Smooth muscle cell (in vitro differentiated cells): ENCODE data around the gene SNX3. TPM values are rescaled to one million over a fixed set of nuclear protein-coding genes. Genes with fewer than 3 reads are reported as not detected.

Experiments used
- DNase-seq: peaks from one replicate; lab custom pipeline; 2025; ENCODE audit not compliant: unreplicated experiment; lab: John Stamatoyannopoulos, UW
- H2AFZ ChIP-seq: fragments of 200-600 bp; sonication (generic); 2 replicates; pipeline ENCODE4 v1.6.0; 2016; ENCODE audit warnings: antibody characterized with exemption, low read depth, mild to moderate bottlenecking
- H3F3A ChIP-seq: fragments of 200-600 bp; sonication (generic); 2 replicates; pipeline ENCODE4 v1.6.0; 2017; ENCODE audit warnings: antibody characterized with exemption, low read depth
- H3K27ac ChIP-seq: fragments of 200-600 bp; sonication (generic); 2 replicates; pipeline ENCODE4 v1.5.1; 2016; ENCODE audit warnings: low read depth, mild to moderate bottlenecking
- H3K27me3 ChIP-seq: fragments of 200-600 bp; sonication (generic); 2 replicates; pipeline ENCODE4 v1.6.1; 2016; ENCODE audit warnings: low read depth, mild to moderate bottlenecking
- H3K36me3 ChIP-seq: fragments of 200-600 bp; sonication (generic); 2 replicates; pipeline ENCODE4 v1.5.1; 2016; ENCODE audit warnings: low read depth
- H3K4me1 ChIP-seq: fragments of 200-600 bp; sonication (generic); 2 replicates; pipeline ENCODE4 v1.5.1; 2016; ENCODE audit warnings: low read depth
- H3K4me2 ChIP-seq: fragments of 200-600 bp; sonication (generic); 2 replicates; pipeline ENCODE4 v1.6.0; 2016; ENCODE audit warnings: mild to moderate bottlenecking
- H3K4me3 ChIP-seq: fragments of 200-600 bp; sonication (generic); 2 replicates; pipeline ENCODE4 v1.5.1; 2016; ENCODE audit warnings: mild to moderate bottlenecking
- H3K79me2 ChIP-seq: fragments of 200-600 bp; sonication (generic); 2 replicates; pipeline ENCODE4 v1.6.0; 2016; ENCODE audit warnings: low read depth, mild to moderate bottlenecking
- H3K9ac ChIP-seq: fragments of 200-600 bp; sonication (generic); 2 replicates; pipeline ENCODE4 v1.6.0; 2016; ENCODE audit warnings: low read depth
- H3K9me3 ChIP-seq: fragments of 200-600 bp; sonication (generic); replicated peaks from 2 replicates; pipeline ENCODE4 v1.5.1; 2016; ENCODE audit warnings: low read depth
- H4K20me1 ChIP-seq: fragments of 200-600 bp; sonication (generic); 2 replicates; pipeline ENCODE4 v1.6.0; 2016; ENCODE audit warnings: low read depth
- WGBS: methylation state at CpG from one replicate; pipeline ENCODE4 v1.1.7; 2016; ENCODE audit warnings: low lambda C conversion rate; 5-methylcytosine and 5-hydroxymethylcytosine counted together
- polyA plus RNA-seq: library from polyadenylated mRNA; unstranded; fragments of >200 nt; fragmentation: Nextera tagmentation; extraction: Ambion mirVana; gene quantifications from 2 replicates; pipeline ENCODE4 v1.2.1, GENCODE V29; 2016
- total RNA-seq: library from RNA; depleted of rRNA; stranded (reverse); fragments of >200 nt; gene quantifications from 2 replicates; pipeline ENCODE4 v1.2.3, GENCODE V29; 2014
- TF ChIP-seq, protein P1 (sequence below): fragments of 200-600 bp; sonication (generic); IDR thresholded peaks from 2 replicates; pipeline ENCODE4 v1.5.1; 2017; ENCODE audit warnings: borderline replicate concordance, mild to moderate bottlenecking, antibody characterized with exemption; ENCODE audit not compliant: insufficient read depth, poor library complexity, severe bottlenecking

SNX3 gene
- total and polyA plus RNA-seq, 2 experiments from 2014 or later: 229 to 299 TPM

DNA sequence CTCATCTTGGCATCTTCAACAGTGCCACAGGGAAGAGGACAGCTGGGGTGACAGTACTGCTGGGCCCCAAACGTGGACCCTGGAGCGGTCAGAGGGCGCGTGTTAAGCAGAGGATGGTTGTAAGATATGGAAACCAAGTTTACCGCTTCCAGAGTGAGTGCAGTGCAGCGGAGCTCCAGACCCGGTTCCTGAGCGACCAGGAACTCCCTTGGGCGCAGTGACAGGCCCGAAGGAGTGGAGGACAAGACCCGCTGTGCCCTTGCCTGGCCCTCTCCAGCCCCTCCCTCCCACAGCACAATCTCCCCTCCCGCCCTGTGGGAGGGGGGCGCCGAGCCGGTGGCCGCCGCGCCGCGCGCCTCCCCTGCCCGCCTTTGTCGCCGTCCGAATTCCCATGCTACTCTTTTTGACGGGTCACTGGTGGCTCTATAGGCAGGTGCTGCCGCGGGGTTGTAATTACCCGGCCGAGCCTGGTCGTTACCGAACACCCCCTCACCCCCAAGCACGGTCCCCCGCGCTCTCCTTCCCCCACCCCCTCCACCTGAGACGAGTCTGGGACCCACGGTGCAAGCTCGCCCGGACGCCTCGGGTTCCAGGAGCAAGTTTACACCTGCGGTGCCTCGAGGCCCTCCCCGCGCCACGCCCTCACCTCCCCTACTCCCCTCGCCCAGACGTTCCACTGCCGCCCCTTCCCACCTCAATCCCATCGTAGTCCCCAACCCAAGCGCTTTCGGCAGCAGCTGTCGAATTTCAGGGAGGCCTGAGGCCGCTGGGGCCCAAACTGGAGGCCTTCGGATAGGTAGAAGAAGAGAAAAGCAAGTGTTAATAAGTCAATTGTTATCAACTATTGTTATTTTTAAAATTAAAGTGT, 91.1 kb downstream of the SNX3 start:
- Histone ChIP-seq H3F3A (no peaks in the 10 kb centered on the region), H3K9me3 (no peaks in the 10 kb centered on the region), H3K79me2 (no peaks in the 10 kb centered on the region), H3K27ac (no peak overlapping the region), H3K9ac (no peak overlapping the region), H2AFZ (no peak overlapping the region), H3K4me1 (peaks cover 60% of the 10 kb centered on the region), H3K27me3 (peaks cover 100% of the 10 kb centered on the region), H3K4me2 (peak overlapping the region; percentile 81), H3K36me3 (no peaks in the 10 kb centered on the region), H4K20me1 (no peaks in the 10 kb centered on the region), H3K4me3 (no peak overlapping the region)
- WGBS: 3% methylated on average over 33 of the region's 55 CpGs
- no peak for DNase-seq
- TF ChIP-seq, protein P1, sequence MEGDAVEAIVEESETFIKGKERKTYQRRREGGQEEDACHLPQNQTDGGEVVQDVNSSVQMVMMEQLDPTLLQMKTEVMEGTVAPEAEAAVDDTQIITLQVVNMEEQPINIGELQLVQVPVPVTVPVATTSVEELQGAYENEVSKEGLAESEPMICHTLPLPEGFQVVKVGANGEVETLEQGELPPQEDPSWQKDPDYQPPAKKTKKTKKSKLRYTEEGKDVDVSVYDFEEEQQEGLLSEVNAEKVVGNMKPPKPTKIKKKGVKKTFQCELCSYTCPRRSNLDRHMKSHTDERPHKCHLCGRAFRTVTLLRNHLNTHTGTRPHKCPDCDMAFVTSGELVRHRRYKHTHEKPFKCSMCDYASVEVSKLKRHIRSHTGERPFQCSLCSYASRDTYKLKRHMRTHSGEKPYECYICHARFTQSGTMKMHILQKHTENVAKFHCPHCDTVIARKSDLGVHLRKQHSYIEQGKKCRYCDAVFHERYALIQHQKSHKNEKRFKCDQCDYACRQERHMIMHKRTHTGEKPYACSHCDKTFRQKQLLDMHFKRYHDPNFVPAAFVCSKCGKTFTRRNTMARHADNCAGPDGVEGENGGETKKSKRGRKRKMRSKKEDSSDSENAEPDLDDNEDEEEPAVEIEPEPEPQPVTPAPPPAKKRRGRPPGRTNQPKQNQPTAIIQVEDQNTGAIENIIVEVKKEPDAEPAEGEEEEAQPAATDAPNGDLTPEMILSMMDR: no peak

DNA sequence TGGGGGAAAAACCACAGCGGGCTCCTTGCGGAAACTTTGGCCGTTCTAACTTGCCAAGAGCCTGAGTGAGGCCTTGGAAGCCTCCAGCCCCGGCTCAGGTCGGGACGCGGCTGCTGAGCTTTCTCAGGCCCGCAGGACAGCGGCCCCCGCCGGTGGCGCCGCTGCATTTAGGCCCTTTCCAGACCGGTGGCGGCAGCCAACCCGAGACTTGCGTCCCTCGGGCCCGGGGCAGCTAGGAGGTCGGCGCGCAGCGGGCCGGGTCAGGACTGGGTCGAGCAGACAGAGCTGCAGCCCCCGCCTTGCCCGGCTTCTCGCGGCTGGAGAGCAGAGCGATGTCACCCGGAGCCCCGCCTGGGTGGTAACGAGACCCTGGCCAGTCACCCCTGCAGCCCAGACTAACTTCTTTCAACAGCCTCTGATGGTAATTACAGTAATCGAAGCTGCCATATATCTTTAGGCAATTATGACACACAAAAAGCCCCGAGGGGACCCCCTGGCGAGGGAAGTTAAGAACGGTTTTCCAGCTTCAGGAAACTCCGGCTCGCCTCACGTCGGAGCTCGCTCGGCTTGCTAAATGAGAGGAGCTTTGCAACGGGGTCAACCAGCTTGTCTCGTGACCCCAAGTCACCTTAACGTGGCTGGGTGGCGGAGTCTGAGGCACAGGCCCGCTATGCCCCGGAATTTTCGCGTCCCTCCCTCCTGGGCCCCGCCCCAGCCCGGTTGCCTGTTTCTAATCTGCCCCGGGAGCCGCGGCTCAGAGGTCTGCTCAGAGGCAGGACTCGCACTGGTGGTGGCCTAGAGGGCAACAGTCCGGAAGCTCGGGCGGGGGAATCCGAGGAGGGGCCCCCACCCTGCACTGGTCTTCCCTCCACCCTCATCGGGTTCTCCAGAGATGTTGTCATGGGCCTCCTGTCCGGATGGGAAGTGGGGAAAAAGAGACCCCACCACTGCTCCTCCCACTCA, 92.1 kb downstream of the SNX3 start:
- Histone ChIP-seq H3K9me3 (no peaks in the 10 kb centered on the region), H4K20me1 (no peaks in the 10 kb centered on the region), H3K79me2 (no peaks in the 10 kb centered on the region), H3K9ac (no peak overlapping the region), H3K27me3 (peaks cover 100% of the 10 kb centered on the region), H2AFZ (peak overlapping the region; percentile 34), H3F3A (no peaks in the 10 kb centered on the region), H3K4me2 (peak overlapping the region; percentile 81), H3K4me3 (peak overlapping the region; percentile 25), H3K4me1 (peaks cover 65% of the 10 kb centered on the region), H3K36me3 (no peaks in the 10 kb centered on the region), H3K27ac (no peak overlapping the region)
- 1% methylated on average over 57 of the region's 63 CpGs for WGBS
- DNase-seq: no peak
- TF ChIP-seq, protein P1: peak; percentile 21

DNA sequence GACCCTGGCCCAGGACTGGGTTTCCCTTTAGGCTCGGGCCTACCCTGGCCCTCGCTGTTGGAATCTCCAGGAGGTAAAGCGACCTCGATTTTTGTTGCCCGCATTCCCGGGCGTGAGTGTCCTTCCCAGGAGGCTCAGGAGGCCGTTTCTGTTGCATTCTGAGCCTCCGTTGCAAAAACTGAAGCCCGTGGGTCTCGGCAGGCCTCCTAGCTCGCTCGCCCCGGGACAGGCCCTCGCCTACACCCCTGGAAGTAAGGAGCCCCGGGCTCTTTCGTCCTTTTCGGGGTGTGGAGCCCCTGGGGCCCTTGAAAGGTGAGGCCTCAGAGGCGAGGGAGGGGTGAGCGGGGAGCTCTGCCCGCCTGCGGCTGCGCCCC, 92.8 kb downstream of the SNX3 start:
- Histone ChIP-seq H3K36me3 (no peaks in the 10 kb centered on the region), H4K20me1 (no peaks in the 10 kb centered on the region), H3K79me2 (no peaks in the 10 kb centered on the region), H3K4me1 (peaks cover 65% of the 10 kb centered on the region), H3K9me3 (no peaks in the 10 kb centered on the region), H3K4me2 (peak overlapping the region; percentile 81), H3F3A (no peaks in the 10 kb centered on the region), H3K27me3 (peaks cover 100% of the 10 kb centered on the region), H3K4me3 (peak overlapping the region; percentile 25), H3K9ac (no peak overlapping the region), H3K27ac (no peak overlapping the region), H2AFZ (peak overlapping the region; percentile 34)
- TF ChIP-seq, protein P1: no peak
- no peak for DNase-seq
- 8% methylated on average over 23 of the region's 23 CpGs for WGBS
